ENCODE measurements around the gene PLXNA4. TPM values are rescaled to one million over a fixed set of nuclear protein-coding genes. Genes with fewer than 3 reads are reported as not detected.

Gene PLXNA4
- total RNA-seq, 1 donor from 2014 or later = 21.7 TPM

- H3K27me3 Mint-ChIP-seq (ENCODE audit: low read depth) = no peaks in the 10 kb centered on the region
- DNase-seq (ENCODE audit: low read depth, low spot score) = no peak
- no peak overlapping the region for H3K27ac Mint-ChIP-seq (ENCODE audit: unreplicated experiment)
- peaks cover 2% of the 10 kb centered on the region for H3K9me3 Mint-ChIP-seq
- peaks cover 39% of the 10 kb centered on the region for H3K4me1 Mint-ChIP-seq
- no peak overlapping the region for H3K4me3 Mint-ChIP-seq
- TF ChIP-seq, protein P1, sequence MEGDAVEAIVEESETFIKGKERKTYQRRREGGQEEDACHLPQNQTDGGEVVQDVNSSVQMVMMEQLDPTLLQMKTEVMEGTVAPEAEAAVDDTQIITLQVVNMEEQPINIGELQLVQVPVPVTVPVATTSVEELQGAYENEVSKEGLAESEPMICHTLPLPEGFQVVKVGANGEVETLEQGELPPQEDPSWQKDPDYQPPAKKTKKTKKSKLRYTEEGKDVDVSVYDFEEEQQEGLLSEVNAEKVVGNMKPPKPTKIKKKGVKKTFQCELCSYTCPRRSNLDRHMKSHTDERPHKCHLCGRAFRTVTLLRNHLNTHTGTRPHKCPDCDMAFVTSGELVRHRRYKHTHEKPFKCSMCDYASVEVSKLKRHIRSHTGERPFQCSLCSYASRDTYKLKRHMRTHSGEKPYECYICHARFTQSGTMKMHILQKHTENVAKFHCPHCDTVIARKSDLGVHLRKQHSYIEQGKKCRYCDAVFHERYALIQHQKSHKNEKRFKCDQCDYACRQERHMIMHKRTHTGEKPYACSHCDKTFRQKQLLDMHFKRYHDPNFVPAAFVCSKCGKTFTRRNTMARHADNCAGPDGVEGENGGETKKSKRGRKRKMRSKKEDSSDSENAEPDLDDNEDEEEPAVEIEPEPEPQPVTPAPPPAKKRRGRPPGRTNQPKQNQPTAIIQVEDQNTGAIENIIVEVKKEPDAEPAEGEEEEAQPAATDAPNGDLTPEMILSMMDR (conservative IDR thresholded peaks at IDR 0.05) = no peak
- peaks cover 4% of the 10 kb centered on the region for H3K36me3 Mint-ChIP-seq (ENCODE audit: low read depth)
These were observed 137.3 kb downstream of the PLXNA4 start for GRCh38 chr7:132438926-132439325.

DNA sequence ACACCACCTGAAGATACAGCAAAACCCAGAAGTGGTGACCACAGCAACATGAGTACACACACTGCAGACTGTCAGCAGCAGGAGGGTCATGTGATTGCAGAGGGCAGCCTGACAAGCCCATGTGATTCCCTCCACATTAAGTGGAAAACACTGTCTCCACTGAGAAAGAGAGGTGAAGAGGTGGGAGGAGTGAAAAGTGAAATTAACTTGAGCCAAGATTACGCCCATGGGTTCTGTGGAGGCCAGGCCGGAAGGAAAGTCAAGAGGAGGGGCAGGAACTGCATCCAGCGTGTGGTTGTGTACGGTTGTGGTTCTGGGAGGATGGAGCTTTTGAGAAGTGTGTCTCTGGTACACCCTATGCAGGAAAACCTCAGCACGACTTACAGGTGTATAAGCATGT, 138.5 kb downstream of the PLXNA4 start:
- no peak overlapping the region for H3K4me3 Mint-ChIP-seq
- no peaks in the 10 kb centered on the region for H3K9me3 Mint-ChIP-seq
- no peak for DNase-seq (ENCODE audit: low read depth, low spot score)
- TF ChIP-seq, protein P1 (conservative IDR thresholded peaks at IDR 0.05) = no peak
- H3K27me3 Mint-ChIP-seq (ENCODE audit: low read depth) = no peaks in the 10 kb centered on the region
- no peak overlapping the region for H3K27ac Mint-ChIP-seq (ENCODE audit: unreplicated experiment)
- H3K4me1 Mint-ChIP-seq = peaks cover 33% of the 10 kb centered on the region
- H3K36me3 Mint-ChIP-seq (ENCODE audit: low read depth) = no peaks in the 10 kb centered on the region

DNA sequence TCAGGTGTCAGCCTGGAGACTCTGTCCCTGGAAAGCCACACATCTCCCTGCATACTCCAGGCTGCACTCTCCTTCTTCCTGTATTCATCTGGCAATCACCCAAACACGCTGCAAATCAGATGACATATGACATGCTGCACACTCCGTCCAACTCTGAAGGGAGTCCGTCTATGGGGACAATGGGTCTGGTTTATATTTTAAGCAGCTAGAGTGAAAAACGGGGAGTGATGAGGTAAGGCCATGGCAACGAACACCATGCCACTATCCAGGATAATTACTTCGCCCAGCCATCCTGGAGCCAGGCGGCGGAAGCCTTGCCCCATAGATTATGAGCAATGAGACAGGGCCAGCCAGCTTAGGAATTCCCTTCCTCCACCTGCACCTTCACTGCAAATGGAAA, 140.1 kb downstream of the PLXNA4 start:
- Mint-ChIP-seq H3K27me3 (ENCODE audit: low read depth) (no peaks in the 10 kb centered on the region), H3K4me3 (no peak overlapping the region)
- TF ChIP-seq, protein P1 (conservative IDR thresholded peaks at IDR 0.05) = no peak

GRCh38 chr7:132435016-132435990, 141.0 kb downstream of the PLXNA4 start:
- Mint-ChIP-seq H3K36me3 (ENCODE audit: low read depth) (no peaks in the 10 kb centered on the region), H3K9me3 (no peaks in the 10 kb centered on the region), H3K27me3 (ENCODE audit: low read depth) (no peaks in the 10 kb centered on the region), H3K4me3 (no peak overlapping the region), H3K27ac (ENCODE audit: unreplicated experiment) (peak overlapping the region; percentile 87), H3K4me1 (peaks cover 41% of the 10 kb centered on the region)
- no peak for DNase-seq (ENCODE audit: low read depth, low spot score)
- TF ChIP-seq, protein P1 (conservative IDR thresholded peaks at IDR 0.05) = no peak

More for the DNA sequence above, 140.1 kb downstream of the PLXNA4 start:
- no peak for DNase-seq (ENCODE audit: low read depth, low spot score)
- no peaks in the 10 kb centered on the region for H3K9me3 Mint-ChIP-seq
- H3K36me3 Mint-ChIP-seq (ENCODE audit: low read depth) = no peaks in the 10 kb centered on the region
- H3K27ac Mint-ChIP-seq (ENCODE audit: unreplicated experiment) = no peak overlapping the region
- H3K4me1 Mint-ChIP-seq = peaks cover 35% of the 10 kb centered on the region

- no peak overlapping the region for H3K4me3 Mint-ChIP-seq
- H3K4me1 Mint-ChIP-seq = peaks cover 46% of the 10 kb centered on the region
- no peaks in the 10 kb centered on the region for H3K27me3 Mint-ChIP-seq (ENCODE audit: low read depth)
- TF ChIP-seq, protein P1 (conservative IDR thresholded peaks at IDR 0.05) = no peak
- H3K9me3 Mint-ChIP-seq = no peaks in the 10 kb centered on the region
- H3K27ac Mint-ChIP-seq (ENCODE audit: unreplicated experiment) = no peak overlapping the region
- H3K36me3 Mint-ChIP-seq (ENCODE audit: low read depth) = no peaks in the 10 kb centered on the region
- no peak for DNase-seq (ENCODE audit: low read depth, low spot score)
These were observed 142.2 kb downstream of the PLXNA4 start for GRCh38 chr7:132434041-132434440.
